HG03571 (cell line): ENCODE results near the gene LY6G6D.
A peak's percentile ranks its signal among the peaks of the same experiment; 100 is the strongest.

ENCODE experiments used
- ATAC-seq: cut with Tn5 transposase; IDR thresholded peaks from one replicate; pipeline ENCODE4 v1.9.1; 2021; ENCODE audit not compliant: unreplicated experiment

The LY6G6D gene

GRCh38 chr6:31715022-31715958 lies at the start of gene LY6G6D:
TSS of gene LY6G6D (plus strand) at chr6:31715348. CDS start at chr6:31715356, 8 bp downstream.
- no peak for ATAC-seq

- ATAC-seq = peak; percentile 68
Measured at GRCh38 chr6:31665501-31666336, 49.4 kb upstream of the LY6G6D start, which contains the start of gene CSNK2B. TSS of gene CSNK2B (plus strand) at chr6:31666080. CDS start at chr6:31666832, 752 bp downstream.

GRCh38 chr6:31666337-31666965 lies 48.7 kb upstream of the LY6G6D start:
- ATAC-seq = no peak

- no peak for ATAC-seq
Measured at GRCh38 chr6:31669676-31670075, 45.5 kb upstream of the LY6G6D start, which contains the start of gene LY6G5B. TSS of gene LY6G5B (plus strand) at chr6:31669976. CDS start at chr6:31670951, 975 bp downstream.

GRCh38 chr6:31676322-31676903 lies 38.7 kb upstream of the LY6G6D start:
- ATAC-seq = no peak

GRCh38 chr6:31676904-31677303 lies 38.2 kb upstream of the LY6G6D start:
- ATAC-seq = no peak

GRCh38 chr6:31677955-31678354 lies 37.2 kb upstream of the LY6G6D start:
- no peak for ATAC-seq

- no peak for ATAC-seq
Measured at GRCh38 chr6:31680226-31681134, 34.7 kb upstream of the LY6G6D start, which contains the start of gene LY6G5C. TSS of gene LY6G5C (minus strand) at chr6:31681067. CDS start at chr6:31680373, 694 bp downstream.

GRCh38 chr6:31681135-31681671 lies 33.9 kb upstream of the LY6G6D start:
- ATAC-seq = no peak

GRCh38 chr6:31683591-31683990 lies 31.6 kb upstream of the LY6G6D start:
- ATAC-seq = no peak

- no peak for ATAC-seq
Measured at GRCh38 chr6:31686483-31686882, 28.7 kb upstream of the LY6G6D start.

GRCh38 chr6:31687321-31687720 lies 27.8 kb upstream of the LY6G6D start:
- no peak for ATAC-seq

- ATAC-seq = no peak
Measured at GRCh38 chr6:31687860-31688693, 27.1 kb upstream of the LY6G6D start.

- ATAC-seq = no peak
Measured at GRCh38 chr6:31689249-31690110, 25.7 kb upstream of the LY6G6D start.

- no peak for ATAC-seq
Measured at GRCh38 chr6:31690231-31691077, 24.7 kb upstream of the LY6G6D start.

GRCh38 chr6:31691078-31691463 lies 24.1 kb upstream of the LY6G6D start:
- ATAC-seq = no peak
